NCI-H524 (cell line): ENCODE data around the gene LAMB4.
"Not testable (repeated sequence)": the region's sequence is repeated elsewhere in the genome, so short reads cannot be mapped to it uniquely, and the experiment has no call there.

Experiments
- DNase-seq, 2 experiments: peaks; one replicate each; lab custom pipeline; 2025; lab: John Stamatoyannopoulos, UW

Gene LAMB4

DNA sequence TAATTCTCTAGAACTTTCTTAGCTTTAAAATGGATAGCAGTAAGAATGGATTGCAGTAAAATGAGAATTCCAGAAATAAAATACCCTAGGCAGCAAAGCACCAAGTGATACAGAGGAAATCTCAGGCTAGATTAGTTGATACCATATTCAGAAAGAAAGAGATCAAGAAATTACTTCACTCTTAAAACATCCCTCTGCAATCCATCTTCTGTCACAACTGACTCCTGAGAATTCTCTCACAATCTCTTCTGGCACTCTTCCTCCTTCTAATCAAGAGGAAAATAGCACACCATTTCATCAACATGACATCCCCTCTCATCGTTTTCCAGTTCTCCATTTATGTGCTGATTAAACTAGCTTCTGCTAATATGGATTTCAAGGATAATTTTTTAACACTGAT is 85.0 kb downstream of the LAMB4 start:
- DNase-seq: no peak

- DNase-seq: no peak
Measured at GRCh38 chr7:108044345-108044744, 85.8 kb downstream of the LAMB4 start.

- peak; percentile 70 to 90 for DNase-seq
Measured at GRCh38 chr7:108038986-108039385, 91.2 kb downstream of the LAMB4 start.

GRCh38 chr7:108037741-108038140 is 92.4 kb downstream of the LAMB4 start:
- peak in 1 of 2 experiments; percentile 63 for DNase-seq

DNA sequence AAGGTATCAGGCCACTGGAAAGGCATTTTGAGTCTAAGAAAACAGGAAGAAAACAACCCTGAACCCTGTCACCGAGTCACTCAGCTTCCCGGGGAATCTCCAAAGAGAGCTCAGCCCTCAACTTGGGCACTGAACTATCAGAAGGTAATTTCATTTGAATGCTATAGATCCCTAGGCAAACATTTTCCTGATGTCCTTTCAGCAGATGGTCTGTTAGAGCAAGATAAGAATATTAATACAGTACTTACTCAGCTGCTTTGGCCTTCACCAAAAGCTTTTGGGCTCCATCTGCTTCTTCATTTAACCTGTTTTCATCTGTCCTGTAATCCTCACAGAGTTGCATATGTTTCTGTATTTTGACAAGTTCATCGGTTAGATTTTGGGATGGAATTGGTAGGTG is 93.0 kb downstream of the LAMB4 start:
- DNase-seq: peak; percentile 88 to 98

DNA sequence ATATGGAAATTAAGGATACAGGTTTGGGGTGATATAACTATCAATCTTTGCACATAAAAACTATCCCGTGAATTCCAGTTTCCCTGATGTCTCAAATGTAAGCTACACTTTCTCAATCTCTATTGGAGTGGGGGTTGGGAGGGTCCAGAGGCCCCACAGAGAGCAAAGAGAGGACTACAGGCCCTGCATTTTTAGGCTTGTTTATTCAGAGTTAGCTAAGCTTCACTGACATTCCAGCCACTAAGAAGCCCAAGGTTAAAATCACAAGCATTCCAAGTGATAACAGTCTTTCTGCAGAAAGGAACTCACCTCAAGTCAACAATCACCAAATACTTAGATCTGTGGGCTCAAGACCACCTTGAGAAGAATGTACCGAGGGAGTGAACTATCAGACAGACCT is 95.6 kb downstream of the LAMB4 start:
- no peak for DNase-seq

DNA sequence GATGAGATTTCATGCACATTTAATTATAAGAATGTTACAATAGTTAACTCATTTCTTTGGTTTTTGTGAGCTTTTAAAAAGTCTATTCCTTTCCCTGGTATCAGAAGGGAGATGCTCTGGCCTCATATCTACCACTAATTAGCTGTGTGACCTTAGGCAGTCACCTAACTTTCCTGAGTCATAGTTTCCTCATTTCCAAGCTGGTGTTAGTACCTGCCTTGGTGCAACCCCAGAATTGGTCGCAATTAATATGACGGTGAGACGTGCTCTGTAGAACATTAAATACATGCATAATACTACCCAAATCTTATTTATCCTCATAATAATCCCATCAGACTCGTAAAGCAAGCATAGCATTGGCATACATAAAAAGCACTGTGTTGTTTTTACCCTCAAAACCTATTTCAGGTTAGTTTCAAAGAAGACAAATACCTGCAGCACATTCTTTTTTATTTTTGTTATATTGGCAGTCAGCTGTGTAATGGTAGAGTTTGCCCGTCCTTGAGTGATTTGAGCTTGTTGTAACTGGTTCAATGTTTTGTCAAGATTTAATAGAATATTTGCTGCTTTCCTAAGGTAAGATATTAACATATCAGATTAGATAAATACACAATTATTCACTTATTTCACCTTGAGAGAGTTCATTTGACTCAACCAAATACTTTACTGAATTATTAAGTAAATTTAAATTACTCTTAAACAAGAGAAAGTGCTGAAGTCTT is 96.2 kb downstream of the LAMB4 start:
- no peak for DNase-seq

- not testable (repeated sequence) for DNase-seq
Measured at GRCh38 chr7:108033309-108033708, 96.9 kb downstream of the LAMB4 start.

- DNase-seq: no peak
Measured at GRCh38 chr7:108030516-108030915, 99.6 kb downstream of the LAMB4 start.

- DNase-seq: no peak
Measured at GRCh38 chr7:108029034-108029433, 101.1 kb downstream of the LAMB4 start.

DNA sequence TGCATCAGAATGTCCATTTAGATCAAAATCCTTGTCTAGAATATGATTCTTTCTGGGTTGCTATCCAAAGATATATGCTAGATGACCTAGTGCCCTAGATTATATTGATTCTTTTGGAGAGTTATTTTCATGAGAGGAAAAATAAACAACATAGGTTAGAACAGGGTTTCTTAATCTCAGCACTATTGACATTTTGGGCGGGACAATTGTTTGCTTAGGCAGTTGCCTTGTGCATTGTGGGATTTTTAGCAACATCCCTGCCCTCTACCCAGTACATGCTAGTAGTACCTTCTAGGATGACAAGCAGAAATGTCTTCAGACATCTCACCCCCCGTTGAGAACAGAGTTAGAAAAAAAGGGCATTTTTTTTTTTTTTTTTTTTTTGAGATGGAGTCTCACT is 102.0 kb downstream of the LAMB4 start:
- no peak for DNase-seq

DNA sequence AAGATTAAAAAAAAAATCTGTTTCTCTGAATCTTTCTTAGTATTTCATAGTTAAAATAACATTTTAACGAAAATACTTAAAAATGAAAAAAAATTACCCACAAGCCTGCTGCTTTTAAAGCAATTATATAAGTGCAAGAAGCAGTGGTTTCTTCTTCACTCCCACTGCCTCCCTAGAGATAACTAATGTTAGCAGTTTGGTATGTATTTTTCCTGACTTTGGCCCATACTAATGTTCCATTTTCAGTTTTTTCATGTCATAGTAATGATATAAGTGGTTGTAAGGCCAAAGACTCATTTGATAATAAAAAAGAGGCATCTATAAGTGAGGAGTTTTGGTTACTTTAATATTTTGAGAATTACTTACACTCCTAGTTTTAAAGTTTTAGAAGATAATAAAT is 102.9 kb downstream of the LAMB4 start:
- no peak for DNase-seq

GRCh38 chr7:108026647-108027046 is 103.5 kb downstream of the LAMB4 start:
- DNase-seq: no peak

GRCh38 chr7:108026116-108026515 is 104.0 kb downstream of the LAMB4 start:
- DNase-seq: no peak

DNA sequence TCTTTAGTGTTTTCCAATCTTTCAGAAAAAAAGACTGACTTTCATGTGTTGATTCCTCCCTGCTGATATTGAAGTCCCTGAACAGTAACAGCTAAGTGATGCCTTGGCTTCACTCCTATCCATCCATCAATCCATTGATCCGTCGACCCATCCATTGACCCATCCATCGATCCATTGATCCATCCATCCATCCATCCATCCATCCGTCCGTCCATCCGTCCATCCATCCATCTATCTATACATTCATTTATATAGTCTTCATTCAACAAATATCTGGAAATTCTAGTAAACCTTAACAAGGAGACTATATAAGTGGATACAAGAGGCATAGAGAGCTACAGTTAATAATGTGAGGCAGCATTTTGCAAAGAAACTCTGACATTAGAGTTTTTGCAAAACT is 105.6 kb downstream of the LAMB4 start:
- DNase-seq: no peak

- DNase-seq: no peak
Measured at GRCh38 chr7:108020585-108020984, 109.6 kb downstream of the LAMB4 start.

- no peak for DNase-seq
Measured at GRCh38 chr7:108018668-108019067, 111.5 kb downstream of the LAMB4 start.

DNA sequence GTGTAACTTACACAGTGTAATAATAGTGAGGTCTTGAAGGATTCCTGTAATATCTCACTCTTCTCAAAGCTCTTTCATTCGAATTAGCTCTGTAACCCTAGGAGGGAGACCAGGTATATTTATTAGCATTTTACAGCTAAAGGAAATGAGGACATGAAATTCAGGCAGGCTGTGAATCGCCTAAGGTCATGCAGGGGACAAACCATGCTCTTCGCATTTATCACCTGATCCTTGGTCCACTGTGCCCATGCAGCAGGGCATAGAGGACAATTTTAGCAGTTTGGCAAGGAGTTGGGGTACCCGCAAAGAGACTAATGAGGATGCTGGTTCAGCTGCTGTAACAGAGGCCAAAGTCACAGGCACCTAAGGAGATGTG is 112.4 kb downstream of the LAMB4 start:
- DNase-seq: no peak

- DNase-seq: peak in 1 of 2 experiments; percentile 45
Measured at GRCh38 chr7:108016841-108017775, 113.1 kb downstream of the LAMB4 start.

GRCh38 chr7:108015740-108016139 is 114.4 kb downstream of the LAMB4 start:
- no peak for DNase-seq

DNA sequence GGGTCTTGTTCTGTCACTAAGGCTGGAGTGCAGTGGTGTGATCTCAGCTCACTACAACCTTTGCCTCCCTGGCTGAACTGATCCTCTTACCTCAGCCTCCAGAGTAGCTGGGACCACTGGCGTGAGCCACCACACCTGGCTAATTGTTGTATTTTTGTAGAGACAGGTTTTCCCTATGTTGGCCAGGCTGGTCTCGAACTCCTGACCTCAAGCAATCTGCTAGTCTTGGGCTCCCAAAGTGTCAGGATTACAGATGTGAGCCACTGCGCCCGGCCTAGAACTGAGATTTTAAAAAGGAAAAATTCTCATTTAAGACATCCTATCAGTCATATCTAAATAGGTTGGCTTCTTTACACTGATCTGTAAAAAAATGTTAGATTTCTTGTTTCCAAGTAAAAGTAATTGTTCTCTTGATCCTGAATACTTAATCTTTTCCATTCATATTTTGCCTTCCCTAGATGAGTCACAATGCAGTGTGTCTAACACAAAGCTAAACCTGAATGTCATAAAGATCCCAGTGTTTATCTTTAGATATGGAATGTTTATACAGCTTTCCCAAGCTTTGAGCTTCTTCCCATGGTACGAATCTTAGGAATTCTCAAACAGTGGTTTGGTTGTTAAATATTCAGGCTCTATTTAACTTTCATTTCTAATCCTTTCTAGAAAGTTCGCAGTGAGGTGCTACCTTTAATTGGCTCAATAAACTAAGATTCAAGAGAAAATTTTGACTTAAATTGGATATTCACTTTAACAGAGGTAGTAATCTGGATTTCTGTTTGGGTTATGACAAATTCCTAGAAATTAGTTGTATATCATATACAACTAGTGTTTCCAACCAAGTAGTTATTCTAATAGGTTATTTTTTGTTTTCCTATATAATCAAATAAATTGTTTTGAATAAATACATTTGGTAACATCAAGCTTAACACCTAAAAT is 115.1 kb downstream of the LAMB4 start:
- no peak for DNase-seq

GRCh38 chr7:108014215-108014614 is 115.9 kb downstream of the LAMB4 start:
- no peak for DNase-seq
